UCSD-AML1 (cell line): Measurements from ENCODE around the gene SEMA3D.

Source experiments
- DNase-seq: peaks from one replicate; lab custom pipeline; 2025; ENCODE audit not compliant: unreplicated experiment; lab: John Stamatoyannopoulos, UW

Gene SEMA3D

DNA sequence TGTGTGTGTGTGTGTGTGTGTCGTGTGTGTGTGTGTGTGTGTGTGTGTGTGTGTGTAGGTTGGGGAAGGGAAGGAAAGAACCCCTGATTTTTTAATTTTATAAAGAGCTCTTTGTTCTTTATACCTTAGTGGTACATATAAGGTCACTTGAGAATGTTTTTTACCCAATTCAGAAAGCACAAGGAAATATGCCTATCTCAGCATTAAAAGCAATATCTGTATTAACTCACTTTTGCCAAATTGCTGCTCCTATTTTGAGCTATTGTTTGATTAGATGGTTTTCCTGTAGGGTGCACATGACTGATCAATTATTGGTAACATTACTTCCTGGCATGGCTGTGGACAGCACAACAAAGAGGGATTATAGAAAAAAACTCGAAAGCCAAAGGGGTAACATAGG is 60.5 kb downstream of the SEMA3D start:
- no peak for DNase-seq

- no peak for DNase-seq
These were observed 61.2 kb downstream of the SEMA3D start for GRCh38 chr7:85125651-85126131.

DNA sequence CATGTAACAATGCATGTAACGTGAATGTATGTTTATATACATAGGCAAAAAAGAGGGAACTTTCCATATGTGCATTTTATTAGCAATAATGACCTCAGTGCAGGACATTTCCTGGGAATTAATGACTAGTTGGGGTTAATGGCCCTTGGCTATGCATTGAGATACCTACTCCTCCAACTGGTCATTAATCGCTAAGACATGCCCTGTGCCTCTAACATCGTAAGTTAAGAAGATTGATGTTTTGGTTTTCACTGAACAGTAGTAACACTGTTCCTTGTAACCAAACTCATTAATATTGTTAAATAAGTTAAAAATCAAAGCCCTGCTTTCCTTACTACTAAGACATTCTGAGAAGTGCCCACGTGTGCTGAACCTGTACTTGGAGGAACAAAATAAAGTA is 61.7 kb downstream of the SEMA3D start:
- no peak for DNase-seq

- no peak for DNase-seq
These were observed 66.9 kb downstream of the SEMA3D start for GRCh38 chr7:85119934-85120333.

GRCh38 chr7:85115862-85116261 is 71.0 kb downstream of the SEMA3D start:
- no peak for DNase-seq

GRCh38 chr7:85115006-85115405 is 71.8 kb downstream of the SEMA3D start:
- DNase-seq: no peak

GRCh38 chr7:85114342-85114741 is 72.5 kb downstream of the SEMA3D start:
- DNase-seq: no peak

GRCh38 chr7:85111761-85112160 is 75.1 kb downstream of the SEMA3D start:
- DNase-seq: no peak

DNA sequence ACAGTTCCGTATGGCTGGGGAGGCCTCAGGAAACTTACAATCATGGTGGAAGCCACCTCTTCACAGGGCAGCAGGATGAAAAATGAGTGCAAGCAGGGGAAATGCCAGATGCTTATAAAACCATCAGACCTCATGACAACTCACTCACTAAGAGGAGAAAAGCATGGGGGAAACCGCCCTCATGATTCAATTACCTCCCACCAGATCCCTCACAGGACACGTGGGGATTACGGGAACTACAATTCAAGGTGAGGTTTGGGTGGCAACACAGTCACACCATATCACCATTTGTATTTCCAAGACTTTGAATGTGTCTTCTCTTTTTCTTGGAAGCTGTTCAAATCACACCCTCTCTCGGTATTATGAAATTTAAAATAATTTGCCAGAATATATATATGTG is 80.1 kb downstream of the SEMA3D start:
- no peak for DNase-seq

DNA sequence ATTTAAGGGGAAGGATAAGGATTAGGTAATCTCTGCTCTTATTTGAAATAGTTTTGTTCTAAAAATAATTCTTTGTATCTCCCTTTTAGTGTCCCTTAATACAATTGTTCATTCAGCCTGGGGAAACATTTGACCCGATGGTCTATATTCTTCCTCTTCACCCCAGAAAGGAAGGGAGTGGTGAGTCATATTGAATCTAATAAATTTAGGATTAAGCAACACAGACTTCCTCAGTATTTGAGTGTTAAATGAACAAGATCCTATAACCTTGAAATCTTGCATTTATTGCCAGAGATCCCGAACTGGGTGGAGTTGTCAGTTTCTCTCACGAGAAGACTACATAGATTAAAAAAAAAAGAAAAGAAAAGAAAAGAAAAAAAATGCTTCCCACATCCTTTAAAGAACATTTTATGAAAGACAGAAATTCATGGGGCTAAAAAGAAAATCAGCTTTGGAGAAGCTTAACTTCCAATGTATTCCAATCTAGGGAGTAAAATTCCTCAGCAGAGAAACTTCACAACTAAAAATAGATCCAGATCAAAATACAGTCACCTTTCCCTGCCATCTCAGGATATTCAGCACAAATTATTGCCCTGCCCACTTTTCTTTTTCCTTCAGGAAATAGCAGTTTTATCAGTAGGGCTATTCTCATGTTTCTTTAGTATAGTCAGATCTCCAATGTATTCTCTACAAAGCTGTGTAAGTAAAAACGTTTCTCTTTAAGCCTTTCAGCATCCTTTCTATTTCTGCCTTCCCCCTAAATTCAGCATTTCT is 82.2 kb downstream of the SEMA3D start:
- no peak for DNase-seq

DNA sequence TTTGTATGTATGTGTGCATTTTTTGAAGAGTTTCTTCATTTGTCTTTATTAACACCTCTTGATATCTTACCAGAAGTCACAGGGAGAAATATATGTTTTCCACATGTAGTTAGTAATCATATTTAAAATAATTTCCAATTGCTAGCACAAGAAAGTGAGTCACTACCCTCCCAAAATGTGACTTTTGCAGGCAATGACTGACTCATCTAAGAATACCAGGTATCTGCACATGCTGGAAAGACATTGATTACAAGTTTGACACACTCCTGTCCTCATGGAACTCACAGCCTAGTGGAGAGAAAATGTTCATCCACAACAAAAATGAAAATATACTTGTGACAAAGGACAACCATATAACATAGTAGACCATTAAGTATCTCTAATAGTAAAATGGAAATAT is 82.9 kb downstream of the SEMA3D start:
- no peak for DNase-seq

DNA sequence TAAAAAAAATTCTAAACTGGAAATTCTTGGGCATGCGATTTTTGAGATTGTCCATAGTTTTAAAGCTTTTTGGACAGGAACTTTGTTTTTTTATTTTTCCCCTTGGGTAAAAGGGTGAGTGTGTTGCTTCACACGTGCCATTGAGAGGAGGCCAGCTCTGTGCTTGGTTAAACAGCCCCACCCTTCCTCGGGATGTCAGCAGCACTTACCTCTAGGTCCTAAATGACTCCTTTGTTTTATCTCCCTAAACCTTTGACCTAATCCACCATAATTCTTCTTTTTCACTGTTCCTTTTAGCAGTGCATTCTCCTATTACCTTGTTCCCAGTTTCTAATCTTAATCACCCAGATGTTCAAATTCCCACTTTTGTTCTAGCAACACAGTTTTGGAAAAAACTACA is 83.5 kb downstream of the SEMA3D start:
- DNase-seq: no peak

DNA sequence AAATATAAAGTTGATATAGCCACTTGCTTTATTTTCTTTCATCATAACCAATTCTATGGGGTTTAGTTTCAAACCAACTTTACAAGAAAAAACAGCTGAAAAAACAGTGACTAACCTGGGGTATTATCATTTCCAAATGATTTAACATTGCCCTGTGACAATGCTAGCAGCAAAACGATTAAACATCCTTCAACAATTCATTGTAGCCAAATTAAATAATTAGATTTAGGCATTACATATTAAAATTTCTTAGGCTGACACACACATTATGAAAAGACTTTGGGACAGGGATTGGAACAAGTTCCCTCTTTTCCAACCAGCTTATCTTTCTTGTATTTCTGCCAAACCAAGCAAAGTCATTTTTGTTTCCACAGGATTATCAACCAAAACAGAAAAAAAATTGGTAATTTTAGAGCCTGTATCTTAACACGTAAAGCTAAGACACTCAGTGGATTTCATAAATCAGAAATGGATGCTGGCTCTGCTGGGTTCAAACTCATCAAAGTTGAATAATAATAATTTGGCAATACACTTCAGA is 84.0 kb downstream of the SEMA3D start:
- no peak for DNase-seq

DNA sequence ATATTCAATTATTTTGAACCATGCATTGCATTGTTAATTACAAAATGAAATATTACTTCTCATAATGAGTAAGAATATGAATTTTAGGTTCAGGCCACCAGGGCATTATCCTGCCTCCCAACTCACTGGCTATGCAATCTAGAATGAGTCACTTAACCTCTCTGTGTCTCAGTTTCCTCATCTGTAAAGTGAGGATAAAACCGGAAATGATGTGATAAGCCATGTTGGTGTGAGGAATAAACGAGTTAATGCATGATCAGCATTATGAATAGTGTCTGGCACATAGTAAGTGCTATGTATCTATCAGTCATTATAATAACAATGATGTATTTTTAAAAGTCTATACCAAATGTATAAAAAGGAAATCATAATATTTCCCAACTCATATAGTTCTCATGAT is 85.5 kb downstream of the SEMA3D start:
- no peak for DNase-seq

DNA sequence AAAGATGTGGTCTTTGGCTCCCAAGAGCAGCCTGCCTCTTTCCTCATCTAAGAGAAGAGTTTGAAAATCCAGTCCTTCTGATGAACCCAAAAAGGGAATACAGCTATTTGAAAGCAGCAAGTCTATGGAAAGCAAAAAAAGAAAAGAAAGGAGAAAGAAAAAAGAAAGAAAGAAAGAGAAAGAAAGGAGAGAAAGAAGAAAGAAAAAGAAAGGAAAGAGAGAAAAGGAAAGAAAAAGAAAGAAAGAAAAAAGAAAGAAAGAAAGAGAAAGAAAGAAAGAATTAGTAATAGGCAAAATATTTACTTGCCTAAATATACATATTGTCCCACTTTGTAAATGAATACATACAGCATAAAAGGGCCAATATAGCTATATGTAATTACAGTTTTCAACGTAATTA is 89.0 kb downstream of the SEMA3D start:
- no peak for DNase-seq

- no peak for DNase-seq
These were observed 91.0 kb downstream of the SEMA3D start for GRCh38 chr7:85095806-85096205.

GRCh38 chr7:85095366-85095765 is 91.5 kb downstream of the SEMA3D start:
- DNase-seq: no peak

DNA sequence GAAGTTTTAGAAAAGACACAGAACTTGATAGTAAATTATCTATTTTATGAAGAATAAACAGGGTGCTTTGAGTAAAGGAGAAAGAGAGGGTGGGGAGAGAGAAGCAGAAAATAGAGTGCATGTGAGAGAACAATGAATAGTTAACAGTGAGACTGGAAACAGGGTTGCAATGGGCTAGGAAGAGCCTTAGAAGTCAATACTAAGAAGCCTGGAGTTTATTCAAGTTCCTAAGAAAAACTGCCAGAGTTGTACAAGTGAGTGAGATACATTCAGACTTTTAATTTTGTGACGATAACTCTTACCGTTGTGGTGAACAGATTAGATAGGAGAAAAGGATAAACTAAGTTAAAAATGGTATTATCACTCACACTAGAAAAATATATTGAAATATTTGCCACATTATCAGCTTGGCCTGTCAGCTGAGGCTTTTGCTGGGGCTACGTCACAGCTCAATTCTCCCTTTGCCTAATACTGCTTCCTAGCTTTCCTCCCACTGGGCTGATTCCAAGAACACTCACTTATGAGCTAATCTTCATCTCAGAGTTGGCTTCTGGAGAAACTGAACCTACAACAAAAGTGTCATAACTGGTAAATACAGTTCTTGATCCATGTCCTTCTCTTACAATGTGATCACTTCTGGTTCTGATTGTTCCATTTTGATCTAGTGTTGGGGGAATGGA is 92.7 kb downstream of the SEMA3D start:
- no peak for DNase-seq

- DNase-seq: no peak
These were observed 95.3 kb downstream of the SEMA3D start for GRCh38 chr7:85091565-85091928.

DNA sequence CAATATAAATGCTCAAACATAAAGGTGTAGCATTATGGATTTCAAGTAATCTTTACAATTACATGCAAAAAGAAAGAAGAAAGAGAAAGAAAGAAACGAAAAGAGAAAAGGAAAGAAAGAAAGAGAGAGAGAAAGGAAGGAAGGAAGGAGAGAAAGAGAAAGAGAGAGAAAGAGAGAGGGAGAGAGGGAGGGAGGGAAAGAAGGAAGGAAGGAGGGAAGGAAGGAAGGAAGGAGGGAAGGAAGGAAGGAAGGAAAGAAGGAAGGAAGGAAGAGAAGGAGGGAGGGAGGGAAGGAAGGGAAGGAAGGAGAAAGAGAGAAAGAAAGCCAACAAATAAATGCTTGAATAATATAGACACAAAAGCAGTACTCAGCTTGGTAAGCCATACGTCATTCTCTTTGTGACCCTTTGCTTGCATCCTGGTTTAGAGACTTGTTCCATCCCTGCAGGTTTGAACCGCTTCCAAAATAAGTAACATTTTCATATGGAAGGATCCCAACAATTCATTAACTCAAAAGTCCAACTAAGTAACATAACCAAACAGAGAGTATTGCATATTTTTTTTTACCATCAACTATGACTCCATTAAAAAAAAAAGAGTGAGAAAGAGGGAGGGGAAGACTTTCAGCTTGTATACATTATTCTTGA is 95.8 kb downstream of the SEMA3D start:
- no peak for DNase-seq

- no peak for DNase-seq
These were observed 96.7 kb downstream of the SEMA3D start for GRCh38 chr7:85090143-85090542.

- DNase-seq: no peak
These were observed 105.0 kb downstream of the SEMA3D start for GRCh38 chr7:85081846-85082245.
